Measurements from ENCODE around the gene KCNK3. TPM values are rescaled to one million over a fixed set of nuclear protein-coding genes. Genes with fewer than 3 reads are reported as not detected.

The KCNK3 gene
- total RNA-seq, 2 donors from 2014 or later = 10.5 to 20.5 TPM

- ATAC-seq = no peak
- TF ChIP-seq POLR2A (IDR thresholded peaks at IDR 0.05) (no peak), CTCF (IDR thresholded peaks at IDR 0.05) (no peak)
- WGBS, 2 donors = 89 to 97% methylated on average over 6 to 7 of the region's 7 CpGs
- DNase-seq = no peak
- no peaks in the 10 kb centered on the region for H3K4me1 ChIP-seq
- no peak overlapping the region for H3K4me3 ChIP-seq
- H3K36me3 ChIP-seq (replicated peaks in 1 of 2; ENCODE audit: insufficient read depth in 1 of 2, low read depth in 2 of 2) = no peaks in the 10 kb centered on the region
- H3K9me3 ChIP-seq = no peaks in the 10 kb centered on the region
- no peaks in the 10 kb centered on the region for H3K27me3 ChIP-seq
- H3K27ac ChIP-seq = no peak overlapping the region
- intact Hi-C loops (cut with DNase I) = loop anchor here (10.0 kb wide), 1 partner anchor 55 kb away; no protein-coding TSS in a partner anchor
Observed at GRCh38 chr2:26739514-26739913, 47.0 kb downstream of the KCNK3 start.

- no peaks in the 10 kb centered on the region for H3K4me1 ChIP-seq
- no peak overlapping the region for H3K27ac ChIP-seq
- no peak for DNase-seq
- H3K4me3 ChIP-seq = no peak overlapping the region
- no peak for ATAC-seq
- no peaks in the 10 kb centered on the region for H3K36me3 ChIP-seq (replicated peaks in 1 of 2; ENCODE audit: insufficient read depth in 1 of 2, low read depth in 2 of 2)
- WGBS, 2 donors = 88 to 93% methylated on average over 6 of the region's 6 CpGs
- H3K9me3 ChIP-seq = no peaks in the 10 kb centered on the region
- no peaks in the 10 kb centered on the region for H3K27me3 ChIP-seq
- TF ChIP-seq POLR2A (IDR thresholded peaks at IDR 0.05) = no peak
- TF ChIP-seq CTCF (IDR thresholded peaks at IDR 0.05) = no peak
- intact Hi-C loops (cut with DNase I) = loop anchor here (5.0 kb wide), 1 partner anchor 133 kb away; no protein-coding TSS in a partner anchor
Observed at GRCh38 chr2:26740346-26740745, 47.8 kb downstream of the KCNK3 start.

GRCh38 chr2:26740890-26741302 lies 48.4 kb downstream of the KCNK3 start:
- TF ChIP-seq CTCF (IDR thresholded peaks at IDR 0.05) (no peak), POLR2A (IDR thresholded peaks at IDR 0.05) (no peak)
- no peak overlapping the region for H3K27ac ChIP-seq
- H3K4me3 ChIP-seq = no peak overlapping the region
- H3K27me3 ChIP-seq = no peaks in the 10 kb centered on the region
- WGBS, 2 donors = 68 to 85% methylated on average over 2 to 8 of the region's 8 CpGs
- ATAC-seq = no peak
- peaks cover 3% of the 10 kb centered on the region for H3K4me1 ChIP-seq
- intact Hi-C loops (cut with DNase I) = loop anchor here (5.0 kb wide), 1 partner anchor 134 kb away; no protein-coding TSS in a partner anchor
- H3K9me3 ChIP-seq = no peaks in the 10 kb centered on the region
- no peak for DNase-seq
- no peaks in the 10 kb centered on the region for H3K36me3 ChIP-seq (replicated peaks in 1 of 2; ENCODE audit: insufficient read depth in 1 of 2, low read depth in 2 of 2)

GRCh38 chr2:26742048-26742770 lies 49.7 kb downstream of the KCNK3 start:
- no peak for TF ChIP-seq CTCF (IDR thresholded peaks at IDR 0.05)
- no peak for TF ChIP-seq POLR2A (IDR thresholded peaks at IDR 0.05)
- H3K27ac ChIP-seq = no peak overlapping the region
- whole genome bisulfite sequencing, 2 donors = 90 to 100% methylated on average over 5 to 15 of the region's 15 CpGs

More at GRCh38 chr2:26742048-26742770, 49.7 kb downstream of the KCNK3 start:
- no peak for ATAC-seq
- H3K9me3 ChIP-seq = no peaks in the 10 kb centered on the region
- H3K27me3 ChIP-seq = no peaks in the 10 kb centered on the region
- H3K4me1 ChIP-seq = peaks cover 3% of the 10 kb centered on the region
- intact Hi-C loops (cut with DNase I) = loop anchor here (5.0 kb wide), 1 partner anchor 135 kb away; no protein-coding TSS in a partner anchor
- no peak overlapping the region for H3K4me3 ChIP-seq
- DNase-seq = no peak
- H3K36me3 ChIP-seq (replicated peaks in 1 of 2; ENCODE audit: insufficient read depth in 1 of 2, low read depth in 2 of 2) = no peaks in the 10 kb centered on the region

Data from body of pancreas (tissue), 4 donors.